Esophagus squamous epithelium (tissue), 4 donors: Measurements from ENCODE around the gene IGF2BP3.

Experiments used
- POLR2A ChIP-seq, 4 donors: fragments of 450-650 bp; IDR thresholded peaks; one replicate each; pipeline ENCODE4 v1.6.1; 2017; ENCODE audit warnings: antibody characterized with exemption in 4 of 4, mild to moderate bottlenecking in 4 of 4, moderate library complexity in 3 of 4
- TF ChIP-seq, protein P1 (sequence below), 6 experiments: fragments of 450-650 bp in 4 of 6; fragments of 200-600 bp in 2 of 6; sonication (generic) in 2 of 6; IDR thresholded peaks; one replicate each; pipeline ENCODE4 v1.5.1; 2016 to 2019; ENCODE audit warnings: antibody characterized with exemption in 6 of 6, mild to moderate bottlenecking in 4 of 6, moderate library complexity in 4 of 6

GRCh38 chr7:23294549-23295400 lies 175.5 kb downstream of the IGF2BP3 start:
- TF ChIP-seq, protein P1, sequence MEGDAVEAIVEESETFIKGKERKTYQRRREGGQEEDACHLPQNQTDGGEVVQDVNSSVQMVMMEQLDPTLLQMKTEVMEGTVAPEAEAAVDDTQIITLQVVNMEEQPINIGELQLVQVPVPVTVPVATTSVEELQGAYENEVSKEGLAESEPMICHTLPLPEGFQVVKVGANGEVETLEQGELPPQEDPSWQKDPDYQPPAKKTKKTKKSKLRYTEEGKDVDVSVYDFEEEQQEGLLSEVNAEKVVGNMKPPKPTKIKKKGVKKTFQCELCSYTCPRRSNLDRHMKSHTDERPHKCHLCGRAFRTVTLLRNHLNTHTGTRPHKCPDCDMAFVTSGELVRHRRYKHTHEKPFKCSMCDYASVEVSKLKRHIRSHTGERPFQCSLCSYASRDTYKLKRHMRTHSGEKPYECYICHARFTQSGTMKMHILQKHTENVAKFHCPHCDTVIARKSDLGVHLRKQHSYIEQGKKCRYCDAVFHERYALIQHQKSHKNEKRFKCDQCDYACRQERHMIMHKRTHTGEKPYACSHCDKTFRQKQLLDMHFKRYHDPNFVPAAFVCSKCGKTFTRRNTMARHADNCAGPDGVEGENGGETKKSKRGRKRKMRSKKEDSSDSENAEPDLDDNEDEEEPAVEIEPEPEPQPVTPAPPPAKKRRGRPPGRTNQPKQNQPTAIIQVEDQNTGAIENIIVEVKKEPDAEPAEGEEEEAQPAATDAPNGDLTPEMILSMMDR (IDR thresholded peaks at IDR 0.05): no peak
- no peak for TF ChIP-seq POLR2A (IDR thresholded peaks at IDR 0.05)
